NCI-H345 treated with DMSO at 0.1 percent for 48 hours (cell line): ENCODE results near the gene PER2.

Source experiments
- DNase-seq: peaks from one replicate; lab custom pipeline; 2025; ENCODE audit not compliant: unreplicated experiment; lab: John Stamatoyannopoulos, UW

PER2 gene

DNA sequence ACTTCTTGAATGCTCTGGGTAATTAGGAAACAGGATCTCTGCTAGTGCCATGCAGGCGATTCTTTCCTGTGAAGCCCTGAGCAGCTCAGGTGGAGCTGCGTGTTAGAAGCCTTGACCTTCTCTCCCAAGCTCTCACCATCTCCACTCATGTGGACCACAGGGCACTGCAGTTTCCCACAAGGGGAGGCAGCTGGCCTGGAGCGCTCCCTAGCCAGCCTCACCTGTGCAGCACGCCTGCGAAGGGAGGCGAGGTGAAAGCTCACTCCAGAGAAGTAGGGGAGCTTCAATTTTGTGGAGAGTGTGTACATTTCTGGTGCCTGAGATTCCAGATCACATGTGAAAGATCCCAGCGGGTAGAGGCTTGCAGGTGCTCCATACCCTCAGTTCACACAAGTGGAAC is 37.5 kb downstream of the PER2 start:
- DNase-seq = no peak

DNA sequence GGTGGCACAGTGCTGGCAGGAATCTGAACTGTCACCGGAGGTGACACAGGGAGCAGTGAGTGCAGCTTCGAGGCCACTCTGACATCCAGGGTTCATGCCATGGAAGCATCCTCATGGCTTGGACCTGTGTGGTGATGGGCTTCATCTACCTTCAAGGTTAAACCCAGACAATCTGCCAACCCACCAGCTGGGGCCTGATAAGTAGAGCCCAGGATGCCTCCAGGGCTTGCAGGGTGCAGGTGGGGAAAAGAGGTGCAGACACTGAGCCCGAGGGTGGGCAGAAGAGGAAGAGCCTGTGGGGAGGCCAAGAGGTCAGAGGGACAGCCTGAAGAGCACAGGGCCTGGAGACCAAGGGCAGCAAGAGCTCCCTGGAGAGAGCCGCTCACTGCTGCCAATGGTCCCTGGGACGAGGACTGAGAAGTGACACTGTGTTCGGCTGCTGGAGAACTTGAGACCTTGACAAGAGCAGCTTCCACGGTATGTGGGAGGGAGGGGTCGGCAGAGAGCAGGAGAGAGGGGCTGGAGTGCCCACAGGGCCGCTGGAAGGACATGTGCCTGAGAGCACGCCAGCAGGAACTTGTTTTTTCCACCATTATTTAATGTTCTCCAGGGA is 40.5 kb downstream of the PER2 start:
- DNase-seq = no peak

GRCh38 chr2:238247002-238247822 is 41.2 kb downstream of the PER2 start:
- DNase-seq = no peak

DNA sequence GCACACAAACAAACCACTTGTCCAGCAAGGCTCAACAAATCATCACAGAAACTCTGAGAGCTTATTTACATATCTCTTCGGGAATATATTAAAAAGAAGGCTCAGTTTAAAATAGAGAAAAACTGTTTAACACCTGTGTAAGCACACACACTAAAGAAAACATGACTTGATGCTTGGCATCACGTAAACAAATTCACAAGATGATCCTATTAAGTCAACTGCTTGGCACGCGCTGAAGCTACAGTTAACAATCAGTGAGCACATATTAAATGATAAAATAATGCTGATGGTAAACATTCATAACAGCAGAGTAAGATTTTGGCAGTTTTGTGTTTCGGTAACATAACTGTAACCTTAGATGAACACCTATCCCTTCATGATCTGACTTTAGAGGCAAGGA is 44.3 kb downstream of the PER2 start:
- no peak for DNase-seq

GRCh38 chr2:238243496-238244076 is 44.8 kb downstream of the PER2 start:
- DNase-seq = no peak

- peak; percentile 25 for DNase-seq
These were observed 45.5 kb downstream of the PER2 start for GRCh38 chr2:238242731-238243495.

DNA sequence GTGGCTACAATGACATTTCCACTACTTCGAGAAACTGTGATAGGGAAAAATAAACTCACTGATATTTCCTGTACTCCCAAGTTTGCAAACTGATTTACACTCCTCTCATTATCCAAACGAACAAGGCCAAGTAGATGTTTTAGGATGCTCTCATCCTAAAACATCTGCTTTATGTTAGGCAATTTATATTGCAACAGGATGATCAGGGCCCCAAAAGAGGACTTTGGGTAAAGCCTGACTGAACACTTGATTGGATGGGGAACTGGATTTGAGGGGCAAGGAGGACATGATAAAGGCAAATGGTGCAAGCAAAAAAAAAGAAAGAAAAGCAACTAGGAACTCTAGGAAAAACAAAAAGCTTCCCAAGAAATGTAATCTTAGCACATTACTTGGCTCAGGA is 46.4 kb downstream of the PER2 start:
- DNase-seq = no peak

DNA sequence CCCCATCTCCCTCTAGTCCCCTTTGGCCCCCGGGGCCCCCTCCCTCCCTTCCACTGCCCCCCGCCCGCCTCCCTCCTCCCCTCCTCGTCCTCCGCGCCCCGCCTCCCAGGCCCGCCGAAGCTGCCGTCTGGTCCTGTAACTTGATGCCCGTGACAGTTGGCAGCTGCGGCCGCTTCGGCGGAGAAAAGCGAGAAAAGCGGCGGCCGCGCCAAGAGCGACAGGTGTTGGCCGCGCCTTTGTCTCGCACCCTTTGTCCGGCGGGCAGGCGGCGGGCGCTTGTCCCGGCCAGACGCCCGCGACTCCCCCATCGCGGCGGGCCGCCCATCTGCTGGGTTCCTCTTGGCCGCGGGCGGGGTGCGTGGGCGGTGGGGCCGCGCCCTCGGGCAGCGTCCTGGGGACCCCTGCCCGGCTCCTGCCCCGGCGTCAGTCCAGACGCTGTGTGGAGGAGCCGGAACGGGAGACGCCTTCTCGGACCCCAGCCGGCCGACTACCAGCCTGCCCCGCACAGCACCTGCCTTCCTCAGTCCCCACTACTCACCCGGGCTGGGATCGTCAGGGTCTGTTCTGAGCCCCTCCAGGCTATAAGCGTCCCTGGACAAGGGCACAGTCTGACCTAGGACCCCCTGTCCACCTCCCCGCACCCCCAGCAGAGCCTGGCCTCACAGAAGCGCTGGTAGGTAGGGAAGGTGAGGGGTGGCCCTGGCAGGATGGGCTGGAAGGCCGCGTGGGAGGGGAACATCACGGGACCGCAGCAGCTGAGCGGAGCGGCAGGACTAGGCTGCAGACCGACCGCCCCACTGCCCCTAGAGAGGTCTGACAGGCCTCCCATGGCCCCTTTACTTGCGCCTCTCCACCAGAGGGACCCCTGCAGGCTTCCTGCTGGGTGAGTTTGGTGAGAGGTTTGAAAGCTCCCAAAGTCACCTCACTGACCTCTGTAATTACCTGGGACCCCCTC is 47.4 kb downstream of the PER2 start:
- DNase-seq = peak; percentile 86

DNA sequence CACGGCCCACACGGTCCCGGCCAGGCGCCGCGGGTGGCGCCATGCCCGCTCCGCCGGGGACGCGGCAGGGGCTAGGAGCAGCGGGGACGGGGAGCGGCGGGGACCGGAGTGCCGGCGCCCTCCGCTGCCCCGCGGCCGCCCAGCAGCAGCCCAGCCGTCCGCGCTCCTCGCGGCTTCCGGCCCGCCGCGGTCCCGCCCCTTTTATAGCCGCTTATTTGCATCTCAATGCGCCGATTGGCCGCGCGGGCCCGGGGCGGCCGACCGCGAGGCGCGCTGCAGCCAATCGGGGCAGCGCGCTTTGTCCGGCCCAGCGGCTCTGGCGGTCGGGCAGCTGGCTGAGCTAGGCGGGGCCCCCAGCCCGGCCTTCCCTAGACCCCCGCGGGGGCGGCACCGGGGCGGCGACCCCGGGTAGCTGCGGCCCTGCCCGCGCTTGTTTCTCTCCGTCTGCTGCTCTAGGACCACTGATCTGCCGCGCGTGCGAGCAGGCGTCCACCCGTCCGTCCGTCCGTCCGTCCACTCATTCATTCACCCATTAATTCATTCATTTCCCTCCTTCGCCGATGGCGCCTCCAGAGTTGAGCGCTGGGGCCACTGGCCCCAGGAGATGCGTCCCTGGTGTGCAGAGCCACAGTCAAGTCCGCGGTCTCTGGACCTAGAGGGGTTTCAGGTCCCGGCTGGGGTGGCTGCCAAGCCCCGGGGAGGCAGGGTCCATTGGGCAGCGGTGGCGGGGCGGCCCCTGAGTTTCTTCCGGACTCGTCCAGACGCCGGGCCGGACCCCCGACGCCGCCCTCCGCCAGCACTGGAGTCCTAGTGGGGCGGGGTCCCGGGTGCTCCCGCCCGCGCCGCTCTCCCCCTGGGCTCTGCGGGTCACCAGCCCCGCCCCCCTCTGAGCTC is 48.3 kb downstream of the PER2 start, which contains the start of gene HES6:
Gene HES6, minus strand, starts transcription at position 176 of the 894 bp plus-strand sequence. Its CDS starts 133 bp downstream, at position 43.
- peak; percentile 87 for DNase-seq

DNA sequence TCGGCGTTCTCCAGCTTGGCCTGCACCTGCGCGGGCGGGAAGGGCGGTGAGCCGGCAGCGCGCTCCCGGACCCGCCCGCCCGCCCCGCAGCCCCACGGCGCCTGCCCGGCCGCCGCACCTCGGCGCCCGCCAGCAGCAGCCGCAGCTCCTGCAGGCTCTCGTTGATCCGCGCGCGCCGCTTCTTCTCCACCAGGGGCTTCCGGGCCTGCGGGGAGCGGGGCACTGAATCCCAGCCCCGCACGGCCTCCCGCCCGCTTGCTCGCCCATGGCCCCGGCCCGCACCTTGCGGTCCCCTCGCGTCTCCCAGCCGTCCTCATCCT is 48.9 kb downstream of the PER2 start:
- DNase-seq = no peak

DNA sequence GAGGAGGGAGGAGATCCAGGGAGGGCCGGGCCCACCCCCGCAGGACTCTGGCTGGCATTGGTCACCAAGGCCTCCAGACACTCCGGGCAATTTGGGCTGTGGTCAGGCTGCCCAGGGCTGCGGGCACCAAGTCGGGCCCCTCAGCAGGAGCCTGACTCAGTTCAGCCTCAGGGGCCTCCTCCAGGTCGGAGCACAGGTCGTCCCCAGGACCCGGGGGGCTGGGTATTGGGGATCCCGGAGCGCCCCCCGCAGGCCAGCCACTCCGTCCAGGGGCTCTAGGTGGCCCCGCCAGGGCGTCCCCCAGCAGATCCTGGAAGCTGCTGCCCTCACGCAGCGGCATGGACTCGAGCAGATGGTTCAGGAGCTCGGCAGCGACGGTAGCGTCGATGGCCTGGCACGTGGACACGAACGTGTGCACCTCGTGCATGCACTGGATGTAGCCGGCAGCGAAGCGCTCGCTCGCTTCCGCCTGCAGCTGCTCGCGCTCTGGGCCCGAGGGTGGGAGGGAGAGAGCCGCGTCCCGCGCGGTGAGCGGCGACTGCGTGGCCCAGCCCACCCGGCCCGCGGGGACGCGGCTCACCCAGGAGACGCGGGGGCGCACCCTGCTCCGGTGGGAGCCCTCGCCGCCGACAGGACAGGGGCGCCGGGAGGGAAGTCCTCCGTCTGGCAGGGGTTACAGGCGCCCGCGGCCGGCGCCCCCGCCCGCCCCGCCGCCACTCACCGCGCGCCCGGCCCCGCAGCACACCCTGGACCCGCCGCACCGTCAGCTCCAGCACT is 49.5 kb downstream of the PER2 start:
- no peak for DNase-seq

DNA sequence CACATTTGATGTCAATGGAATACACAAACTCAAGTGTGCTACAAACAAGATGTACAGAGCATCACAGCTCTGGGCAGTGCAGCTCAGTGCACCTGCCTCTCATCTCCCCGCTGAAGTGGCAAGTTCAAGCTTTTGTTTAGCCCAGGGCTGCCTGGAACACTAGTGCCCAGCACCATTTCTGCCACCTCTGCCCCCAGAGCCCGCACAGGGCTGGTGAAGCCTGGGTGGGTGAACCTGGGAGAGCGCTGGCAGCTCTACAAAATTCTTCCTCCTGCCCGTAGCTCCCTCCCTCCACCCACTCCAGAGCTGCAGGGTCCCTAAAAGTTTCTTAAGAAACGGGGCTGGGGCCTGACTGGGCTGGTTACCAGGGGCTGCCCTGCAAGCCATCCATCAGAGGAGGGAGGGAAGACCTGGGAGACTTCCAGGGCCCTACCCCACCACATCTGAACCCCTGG is 50.1 kb downstream of the PER2 start:
- DNase-seq = no peak

DNA sequence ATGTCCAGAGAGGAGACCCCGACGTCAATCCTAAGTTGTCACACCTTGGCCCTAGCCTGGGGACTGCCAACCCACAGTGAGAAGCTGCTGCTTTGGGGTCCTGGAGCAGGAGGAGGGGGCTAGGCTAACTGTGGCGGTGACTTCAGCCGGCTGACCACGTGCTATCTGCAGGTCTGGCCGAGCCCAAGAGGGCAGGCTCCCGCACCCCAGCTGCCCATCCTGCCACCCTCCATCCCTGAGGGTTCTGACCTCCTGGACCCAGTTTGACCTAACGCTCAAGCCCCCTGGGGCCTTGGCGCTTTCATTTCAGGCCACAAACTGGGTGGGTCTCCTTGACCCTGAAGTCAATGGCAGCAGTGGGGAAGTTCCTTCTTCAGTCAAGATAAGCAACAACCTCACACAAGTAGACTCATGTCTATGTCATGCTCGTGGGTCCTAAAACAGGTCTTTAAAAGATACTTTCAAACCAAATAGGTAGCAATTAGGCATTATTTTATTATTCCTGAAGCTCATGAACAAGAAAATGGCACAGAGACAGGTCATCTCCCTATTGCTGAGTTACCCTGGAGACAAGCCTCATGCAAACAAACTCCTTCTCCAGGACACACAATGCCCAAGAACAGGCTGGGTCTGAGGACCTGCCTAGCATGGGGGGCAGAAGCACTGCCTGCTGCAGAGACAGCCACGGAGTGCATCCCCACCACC is 50.8 kb downstream of the PER2 start:
- no peak for DNase-seq

GRCh38 chr2:238236571-238236970 is 51.8 kb downstream of the PER2 start:
- no peak for DNase-seq

DNA sequence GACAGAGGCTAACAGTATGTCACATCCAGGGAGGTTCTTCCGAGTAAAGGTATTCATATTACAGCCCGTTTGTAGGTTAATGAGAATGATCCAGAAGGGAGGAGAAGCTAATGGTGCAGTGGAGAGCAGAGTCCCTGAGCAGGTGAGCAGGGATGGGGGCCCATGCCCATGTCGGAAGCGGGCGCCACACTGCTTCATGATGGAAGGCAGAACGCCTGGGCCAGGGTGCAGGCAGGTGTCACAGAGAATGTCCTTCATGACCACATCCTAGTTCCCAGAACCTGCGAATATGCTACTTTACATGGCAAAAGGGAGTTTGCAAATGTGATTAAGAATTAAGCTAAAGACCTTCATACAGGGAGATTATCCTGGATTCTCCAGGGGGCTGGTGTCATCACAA is 52.6 kb downstream of the PER2 start:
- DNase-seq = no peak

- no peak for DNase-seq
These were observed 53.1 kb downstream of the PER2 start for GRCh38 chr2:238235331-238235732.

GRCh38 chr2:238233625-238234024 is 54.8 kb downstream of the PER2 start:
- no peak for DNase-seq

GRCh38 chr2:238231809-238232208 is 56.6 kb downstream of the PER2 start:
- no peak for DNase-seq
